ENCODE results near the gene TNFAIP1. TPM values are rescaled to one million over a fixed set of nuclear protein-coding genes. Genes with fewer than 3 reads are reported as not detected.

The TNFAIP1 gene
- total RNA-seq, 1 experiment from 2014 or later, result 49.4 TPM

DNA sequence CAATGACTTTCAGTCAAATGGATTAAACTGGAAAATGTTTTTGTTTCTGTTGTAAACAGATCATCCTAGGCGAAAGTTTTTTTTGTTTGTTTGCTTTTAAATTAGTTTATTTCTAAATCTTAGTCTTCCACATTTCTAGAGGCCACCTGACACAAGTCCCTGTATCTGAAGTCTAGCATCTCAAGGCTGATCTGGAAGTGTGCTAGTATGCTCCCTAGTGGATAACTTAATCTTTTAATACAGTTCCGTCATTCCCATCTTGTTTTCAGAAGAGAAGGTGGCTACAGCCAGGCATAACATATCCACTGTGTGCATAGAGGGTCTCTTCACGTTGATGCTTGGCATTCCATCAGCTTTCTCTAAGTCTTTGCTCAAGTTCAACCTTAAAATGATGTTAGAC lies 7.9 kb upstream of the TNFAIP1 start:
- DNase-seq, result no peak
- CTCF ChIA-PET, result no interaction called here
- H3K27me3 Mint-ChIP-seq (ENCODE audit: unreplicated experiment), result no peaks in the 10 kb centered on the region
- no peaks in the 10 kb centered on the region for H3K9me3 Mint-ChIP-seq (ENCODE audit: low read depth, unreplicated experiment)
- BruUV-seq (replicated peaks), result no TSS peak
- H3K4me3 Mint-ChIP-seq (ENCODE audit: low read depth, unreplicated experiment), result no peak overlapping the region
- TF ChIP-seq, protein P1, sequence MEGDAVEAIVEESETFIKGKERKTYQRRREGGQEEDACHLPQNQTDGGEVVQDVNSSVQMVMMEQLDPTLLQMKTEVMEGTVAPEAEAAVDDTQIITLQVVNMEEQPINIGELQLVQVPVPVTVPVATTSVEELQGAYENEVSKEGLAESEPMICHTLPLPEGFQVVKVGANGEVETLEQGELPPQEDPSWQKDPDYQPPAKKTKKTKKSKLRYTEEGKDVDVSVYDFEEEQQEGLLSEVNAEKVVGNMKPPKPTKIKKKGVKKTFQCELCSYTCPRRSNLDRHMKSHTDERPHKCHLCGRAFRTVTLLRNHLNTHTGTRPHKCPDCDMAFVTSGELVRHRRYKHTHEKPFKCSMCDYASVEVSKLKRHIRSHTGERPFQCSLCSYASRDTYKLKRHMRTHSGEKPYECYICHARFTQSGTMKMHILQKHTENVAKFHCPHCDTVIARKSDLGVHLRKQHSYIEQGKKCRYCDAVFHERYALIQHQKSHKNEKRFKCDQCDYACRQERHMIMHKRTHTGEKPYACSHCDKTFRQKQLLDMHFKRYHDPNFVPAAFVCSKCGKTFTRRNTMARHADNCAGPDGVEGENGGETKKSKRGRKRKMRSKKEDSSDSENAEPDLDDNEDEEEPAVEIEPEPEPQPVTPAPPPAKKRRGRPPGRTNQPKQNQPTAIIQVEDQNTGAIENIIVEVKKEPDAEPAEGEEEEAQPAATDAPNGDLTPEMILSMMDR (IDR thresholded peaks at IDR 0.05; ENCODE audit: unreplicated experiment), result no peak
- H3K27ac Mint-ChIP-seq (ENCODE audit: unreplicated experiment), result no peak overlapping the region
- H3K4me1 Mint-ChIP-seq (ENCODE audit: low read depth, unreplicated experiment), result peaks cover 41% of the 10 kb centered on the region
- H3K36me3 Mint-ChIP-seq (ENCODE audit: insufficient read depth, unreplicated experiment), result peaks cover 59% of the 10 kb centered on the region
- intact Hi-C loops (cut with micrococcal nuclease; ENCODE audit: unreplicated experiment), result loop anchor here (5.0 to 10.0 kb wide), 2 partner anchors 70 to 273 kb away; no protein-coding TSS in a partner anchor

DNA sequence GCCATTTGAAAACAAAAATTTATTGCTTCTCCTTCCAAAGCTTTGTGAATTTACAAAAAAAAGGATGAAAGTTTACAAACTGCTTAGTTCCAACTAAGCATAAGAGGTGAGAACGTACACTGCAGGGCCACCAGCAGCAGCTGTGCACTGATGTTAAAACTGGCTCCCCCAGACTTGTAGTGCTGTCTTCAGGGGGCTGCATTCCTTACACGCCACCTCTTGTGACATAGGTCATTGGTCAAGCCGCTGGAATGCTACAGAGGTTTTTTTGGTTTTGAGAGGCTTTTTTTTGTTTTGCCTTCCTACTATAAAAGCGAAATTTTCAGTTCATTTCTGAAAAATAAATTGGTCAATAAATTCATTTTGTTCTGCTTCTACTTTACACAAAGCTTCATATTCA lies 7.2 kb upstream of the TNFAIP1 start:
- no peak overlapping the region for H3K4me3 Mint-ChIP-seq (ENCODE audit: low read depth, unreplicated experiment)
- no peak overlapping the region for H3K27ac Mint-ChIP-seq (ENCODE audit: unreplicated experiment)
- CTCF ChIA-PET, result no interaction called here
- H3K4me1 Mint-ChIP-seq (ENCODE audit: low read depth, unreplicated experiment), result peaks cover 34% of the 10 kb centered on the region
- BruUV-seq (replicated peaks), result no TSS peak
- no peaks in the 10 kb centered on the region for H3K9me3 Mint-ChIP-seq (ENCODE audit: low read depth, unreplicated experiment)
- H3K36me3 Mint-ChIP-seq (ENCODE audit: insufficient read depth, unreplicated experiment), result peaks cover 59% of the 10 kb centered on the region
- no peaks in the 10 kb centered on the region for H3K27me3 Mint-ChIP-seq (ENCODE audit: unreplicated experiment)
- TF ChIP-seq, protein P1 (IDR thresholded peaks at IDR 0.05; ENCODE audit: unreplicated experiment), result no peak
- intact Hi-C loops (cut with micrococcal nuclease; ENCODE audit: unreplicated experiment), result loop anchor here (5.0 to 10.0 kb wide), 2 partner anchors 71 to 274 kb away; no protein-coding TSS in a partner anchor
- no peak for DNase-seq

DNA sequence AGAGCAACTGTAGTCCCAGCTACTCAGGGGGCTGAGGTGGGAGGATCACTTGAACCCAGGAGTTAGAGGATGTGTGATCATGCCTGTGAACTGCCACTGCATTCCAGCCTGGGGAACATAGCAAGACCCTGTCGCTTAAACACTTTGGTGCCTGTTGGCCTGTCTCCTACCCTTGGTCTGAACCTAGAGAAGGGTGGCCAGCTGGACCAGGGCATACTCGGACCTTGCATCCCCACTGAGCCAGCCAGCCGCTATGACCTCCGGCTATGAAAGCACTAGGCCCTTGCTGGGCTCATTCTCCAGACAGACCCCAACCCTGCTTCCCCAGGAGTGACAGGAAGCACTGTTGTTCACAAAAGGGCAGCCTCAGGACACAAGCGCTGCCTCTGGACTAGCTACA lies 4.9 kb upstream of the TNFAIP1 start:
- Mint-ChIP-seq H3K36me3 (ENCODE audit: insufficient read depth, unreplicated experiment) (peaks cover 65% of the 10 kb centered on the region), H3K27ac (ENCODE audit: unreplicated experiment) (no peak overlapping the region), H3K27me3 (ENCODE audit: unreplicated experiment) (no peaks in the 10 kb centered on the region), H3K4me3 (ENCODE audit: low read depth, unreplicated experiment) (no peak overlapping the region), H3K4me1 (ENCODE audit: low read depth, unreplicated experiment) (peaks cover 34% of the 10 kb centered on the region), H3K9me3 (ENCODE audit: low read depth, unreplicated experiment) (no peaks in the 10 kb centered on the region)
- intact Hi-C loops (cut with micrococcal nuclease; ENCODE audit: unreplicated experiment), result no loop called here
- CTCF ChIA-PET, result no interaction called here
- no TSS peak for BruUV-seq (replicated peaks)
- no peak for DNase-seq
- TF ChIP-seq, protein P1 (IDR thresholded peaks at IDR 0.05; ENCODE audit: unreplicated experiment), result no peak

DNA sequence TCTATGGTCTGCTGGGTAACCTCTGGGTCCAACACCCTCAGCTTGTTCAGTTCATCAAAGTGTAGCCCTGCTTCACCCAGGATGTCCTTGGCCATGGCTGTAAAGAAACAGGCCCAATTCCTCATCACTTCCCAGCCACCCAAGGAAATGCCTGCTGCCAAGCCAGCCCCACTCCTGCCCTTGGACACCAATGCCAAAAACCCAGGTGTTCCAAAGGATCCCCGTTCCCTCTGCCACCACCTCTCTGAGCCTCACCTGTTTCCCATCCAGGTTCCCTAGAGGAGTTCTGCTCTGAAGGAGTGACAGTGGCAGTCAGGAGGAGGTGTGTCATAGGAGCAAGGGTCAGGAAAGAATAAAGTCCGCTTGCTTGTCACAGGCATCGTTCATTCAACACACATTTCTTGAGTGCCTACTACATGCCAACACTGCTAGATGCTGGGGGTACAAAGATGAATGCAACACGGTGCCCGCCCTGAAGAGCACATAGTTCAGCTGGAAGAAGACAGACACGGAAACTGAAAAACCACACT lies 3.6 kb upstream of the TNFAIP1 start:
- intact Hi-C loops (cut with micrococcal nuclease; ENCODE audit: unreplicated experiment), result no loop called here
- TF ChIP-seq, protein P1 (IDR thresholded peaks at IDR 0.05; ENCODE audit: unreplicated experiment), result no peak
- Mint-ChIP-seq H3K4me3 (ENCODE audit: low read depth, unreplicated experiment) (no peak overlapping the region), H3K4me1 (ENCODE audit: low read depth, unreplicated experiment) (peaks cover 27% of the 10 kb centered on the region), H3K9me3 (ENCODE audit: low read depth, unreplicated experiment) (no peaks in the 10 kb centered on the region), H3K36me3 (ENCODE audit: insufficient read depth, unreplicated experiment) (peaks cover 65% of the 10 kb centered on the region), H3K27me3 (ENCODE audit: unreplicated experiment) (no peaks in the 10 kb centered on the region), H3K27ac (ENCODE audit: unreplicated experiment) (peak overlapping the region; percentile 15)
- CTCF ChIA-PET, result no interaction called here
- BruUV-seq (replicated peaks), result no TSS peak
- no peak for DNase-seq

All from Calu3 (cell line).